ENCODE data around the gene NOTCH3.

Gene NOTCH3

GRCh38 chr19:15200553-15201364 is at the start of gene NOTCH3:
TSS of gene NOTCH3 (minus strand) at chr19:15200995. CDS start at chr19:15200905, 90 bp downstream.
- DNase-seq, result no peak

GRCh38 chr19:15250640-15250993 is 49.8 kb upstream of the NOTCH3 start:
- DNase-seq, result no peak

- DNase-seq, result no peak
Observed at GRCh38 chr19:15249972-15250639, 49.3 kb upstream of the NOTCH3 start.

- no peak for DNase-seq
Observed at GRCh38 chr19:15249528-15249874, 48.7 kb upstream of the NOTCH3 start.

- DNase-seq, result no peak
Observed at GRCh38 chr19:15248648-15249527, 48.1 kb upstream of the NOTCH3 start.

- DNase-seq, result no peak
Observed at GRCh38 chr19:15248106-15248505, 47.3 kb upstream of the NOTCH3 start.

GRCh38 chr19:15247107-15248014 is 46.6 kb upstream of the NOTCH3 start:
- no peak for DNase-seq

GRCh38 chr19:15246198-15246481 is 45.3 kb upstream of the NOTCH3 start:
- no peak for DNase-seq

GRCh38 chr19:15245370-15246197 is 44.8 kb upstream of the NOTCH3 start:
- DNase-seq, result no peak

- DNase-seq, result no peak
Observed at GRCh38 chr19:15244808-15245207, 44.0 kb upstream of the NOTCH3 start.

GRCh38 chr19:15244106-15244803 is 43.5 kb upstream of the NOTCH3 start:
- DNase-seq, result no peak

- DNase-seq, result no peak
Observed at GRCh38 chr19:15243236-15243957, 42.6 kb upstream of the NOTCH3 start.

GRCh38 chr19:15241259-15241910 is 40.6 kb upstream of the NOTCH3 start:
- no peak for DNase-seq

- no peak for DNase-seq
Observed at GRCh38 chr19:15240515-15240914, 39.7 kb upstream of the NOTCH3 start.

- no peak for DNase-seq
Observed at GRCh38 chr19:15239337-15239949, 38.6 kb upstream of the NOTCH3 start.

- DNase-seq, result no peak
Observed at GRCh38 chr19:15238639-15239155, 37.9 kb upstream of the NOTCH3 start.

- no peak for DNase-seq
Observed at GRCh38 chr19:15237759-15238638, 37.2 kb upstream of the NOTCH3 start.

GRCh38 chr19:15236886-15237285 is 36.1 kb upstream of the NOTCH3 start:
- no peak for DNase-seq
